ENCODE results near the gene LDLRAD4.

GRCh38 chr18:13522256-13522655 lies 303.7 kb downstream of the LDLRAD4 start:
- TF ChIP-seq CTCF (IDR thresholded peaks at IDR 0.05; ENCODE audit: insufficient read depth, low read length, poor library complexity, severe bottlenecking): no peak
- no peak for TF ChIP-seq EZH2phosphoT487 (conservative IDR thresholded peaks at IDR 0.05; ENCODE audit: low read length)

Measured in SU-DHL-6 (cell line).